Esophagus muscularis mucosa (tissue), 3 donors: ENCODE results near the gene IFNK.

Experiments used
- CTCF ChIP-seq, 3 experiments: fragments of 200-600 bp in 2 of 3; fragments of 450-650 bp in 1 of 3; sonication (generic) in 2 of 3; IDR thresholded peaks; one replicate each; pipeline ENCODE4 v1.5.1; 2017 to 2019; ENCODE audit warnings: antibody characterized with exemption in 3 of 3, mild to moderate bottlenecking in 2 of 3, moderate library complexity in 1 of 3
- EP300 ChIP-seq: sonication (generic); formaldehyde crosslinking; IDR thresholded peaks from one replicate; pipeline ENCODE4 v1.6.1; 2017; ENCODE audit warnings: antibody characterized with exemption

GRCh38 chr9:27495480-27496134, 28.5 kb upstream of the IFNK start:
- TF ChIP-seq CTCF (IDR thresholded peaks at IDR 0.05) (no peak), EP300 (no peak)
